Raji (cell line): ENCODE data around the gene ROPN1B.

Experiments used
- POLR2A ChIP-seq: IDR thresholded peaks from 2 replicates; pipeline ENCODE4 v1.6.1; 2011; ENCODE audit warnings: low read depth, low read length, control low read depth; ENCODE audit not compliant: insufficient read depth

ROPN1B gene

GRCh38 chr3:126004692-126005091, 35.7 kb downstream of the ROPN1B start:
- no peak for TF ChIP-seq POLR2A

- no peak for TF ChIP-seq POLR2A
These were observed 37.0 kb downstream of the ROPN1B start for GRCh38 chr3:126005951-126006350.

GRCh38 chr3:126008219-126008618, 39.2 kb downstream of the ROPN1B start:
- no peak for TF ChIP-seq POLR2A

GRCh38 chr3:126009181-126009580, 40.2 kb downstream of the ROPN1B start:
- TF ChIP-seq POLR2A, result no peak

- TF ChIP-seq POLR2A, result no peak
These were observed 44.8 kb downstream of the ROPN1B start for GRCh38 chr3:126013751-126014156.

GRCh38 chr3:126014252-126014651, 45.3 kb downstream of the ROPN1B start:
- TF ChIP-seq POLR2A, result no peak

GRCh38 chr3:126015075-126015474, 46.1 kb downstream of the ROPN1B start:
- no peak for TF ChIP-seq POLR2A

- TF ChIP-seq POLR2A, result no peak
These were observed 47.6 kb downstream of the ROPN1B start for GRCh38 chr3:126016616-126017015.

- TF ChIP-seq POLR2A, result no peak
These were observed 48.4 kb downstream of the ROPN1B start for GRCh38 chr3:126017362-126017761.

GRCh38 chr3:126018545-126018944, 49.6 kb downstream of the ROPN1B start:
- TF ChIP-seq POLR2A, result no peak

- no peak for TF ChIP-seq POLR2A
These were observed 50.0 kb downstream of the ROPN1B start for GRCh38 chr3:126018995-126019394.

- TF ChIP-seq POLR2A, result no peak
These were observed 50.7 kb downstream of the ROPN1B start for GRCh38 chr3:126019683-126020082.

- TF ChIP-seq POLR2A, result no peak
These were observed 52.2 kb downstream of the ROPN1B start for GRCh38 chr3:126021224-126021623.

- no peak for TF ChIP-seq POLR2A
These were observed 52.7 kb downstream of the ROPN1B start for GRCh38 chr3:126021702-126022101.

GRCh38 chr3:126022741-126023359, 53.9 kb downstream of the ROPN1B start:
- TF ChIP-seq POLR2A, result no peak

GRCh38 chr3:126023390-126023789, 54.4 kb downstream of the ROPN1B start:
- TF ChIP-seq POLR2A, result no peak

- TF ChIP-seq POLR2A, result no peak
These were observed 55.3 kb downstream of the ROPN1B start for GRCh38 chr3:126024049-126024854.

- TF ChIP-seq POLR2A, result no peak
These were observed 56.2 kb downstream of the ROPN1B start for GRCh38 chr3:126025116-126025729.
